Smooth muscle cell (in vitro differentiated cells): ENCODE results near the gene SLC51B. TPM values are rescaled to one million over a fixed set of nuclear protein-coding genes. Genes with fewer than 3 reads are reported as not detected.

Experiments used
- DNase-seq: peaks from one replicate; lab custom pipeline; 2025; ENCODE audit not compliant: unreplicated experiment; lab: John Stamatoyannopoulos, UW
- H2AFZ ChIP-seq: fragments of 200-600 bp; sonication (generic); 2 replicates; pipeline ENCODE4 v1.6.0; 2016; ENCODE audit warnings: antibody characterized with exemption, low read depth, mild to moderate bottlenecking
- H3F3A ChIP-seq: fragments of 200-600 bp; sonication (generic); 2 replicates; pipeline ENCODE4 v1.6.0; 2017; ENCODE audit warnings: antibody characterized with exemption, low read depth
- H3K27ac ChIP-seq: fragments of 200-600 bp; sonication (generic); 2 replicates; pipeline ENCODE4 v1.5.1; 2016; ENCODE audit warnings: low read depth, mild to moderate bottlenecking
- H3K27me3 ChIP-seq: fragments of 200-600 bp; sonication (generic); 2 replicates; pipeline ENCODE4 v1.6.1; 2016; ENCODE audit warnings: low read depth, mild to moderate bottlenecking
- H3K36me3 ChIP-seq: fragments of 200-600 bp; sonication (generic); 2 replicates; pipeline ENCODE4 v1.5.1; 2016; ENCODE audit warnings: low read depth
- H3K4me1 ChIP-seq: fragments of 200-600 bp; sonication (generic); 2 replicates; pipeline ENCODE4 v1.5.1; 2016; ENCODE audit warnings: low read depth
- H3K4me2 ChIP-seq: fragments of 200-600 bp; sonication (generic); 2 replicates; pipeline ENCODE4 v1.6.0; 2016; ENCODE audit warnings: mild to moderate bottlenecking
- H3K4me3 ChIP-seq: fragments of 200-600 bp; sonication (generic); 2 replicates; pipeline ENCODE4 v1.5.1; 2016; ENCODE audit warnings: mild to moderate bottlenecking
- H3K79me2 ChIP-seq: fragments of 200-600 bp; sonication (generic); 2 replicates; pipeline ENCODE4 v1.6.0; 2016; ENCODE audit warnings: low read depth, mild to moderate bottlenecking
- H3K9ac ChIP-seq: fragments of 200-600 bp; sonication (generic); 2 replicates; pipeline ENCODE4 v1.6.0; 2016; ENCODE audit warnings: low read depth
- H3K9me3 ChIP-seq: fragments of 200-600 bp; sonication (generic); replicated peaks from 2 replicates; pipeline ENCODE4 v1.5.1; 2016; ENCODE audit warnings: low read depth
- H4K20me1 ChIP-seq: fragments of 200-600 bp; sonication (generic); 2 replicates; pipeline ENCODE4 v1.6.0; 2016; ENCODE audit warnings: low read depth
- CTCF ChIP-seq: fragments of 200-600 bp; sonication (generic); IDR thresholded peaks from 2 replicates; pipeline ENCODE4 v1.5.1; 2017; ENCODE audit warnings: borderline replicate concordance, mild to moderate bottlenecking, antibody characterized with exemption; ENCODE audit not compliant: insufficient read depth, poor library complexity, severe bottlenecking
- WGBS: methylation state at CpG from one replicate; pipeline ENCODE4 v1.1.7; 2016; ENCODE audit warnings: low lambda C conversion rate; 5-methylcytosine and 5-hydroxymethylcytosine counted together
- polyA plus RNA-seq: library from polyadenylated mRNA; unstranded; fragments of >200 nt; fragmentation: Nextera tagmentation; extraction: Ambion mirVana; gene quantifications from 2 replicates; pipeline ENCODE4 v1.2.1, GENCODE V29; 2016
- total RNA-seq: library from RNA; depleted of rRNA; stranded (reverse); fragments of >200 nt; gene quantifications from 2 replicates; pipeline ENCODE4 v1.2.3, GENCODE V29; 2014

SLC51B gene
- total and polyA plus RNA-seq, 2 experiments from 2014 or later: not detected

DNA sequence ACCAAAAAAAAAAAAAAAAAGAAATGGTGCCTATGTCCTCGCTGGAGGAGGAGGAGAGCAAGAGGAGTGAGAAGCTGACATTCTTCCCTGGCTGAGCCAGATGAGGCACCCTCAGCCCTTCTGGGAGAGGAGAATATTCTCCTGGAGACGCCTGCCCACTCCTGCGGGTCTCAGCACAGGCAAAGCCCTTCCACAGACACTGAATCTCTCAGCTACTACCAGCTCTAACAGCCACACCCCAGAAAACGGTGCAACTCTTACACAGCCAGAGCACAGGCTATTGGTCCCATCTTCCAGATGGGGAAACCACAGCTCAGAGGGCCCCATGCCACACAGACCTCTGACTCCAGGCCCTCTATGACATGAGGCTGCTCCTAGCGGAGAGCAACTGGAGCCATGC is 16.9 kb downstream of the SLC51B start:
- Histone ChIP-seq H3K4me1 (peaks cover 19% of the 10 kb centered on the region), H3K4me2 (no peak overlapping the region), H3K9me3 (no peaks in the 10 kb centered on the region), H3K9ac (no peak overlapping the region), H2AFZ (no peak overlapping the region), H3K79me2 (peaks cover 4% of the 10 kb centered on the region), H3K4me3 (no peak overlapping the region), H3K27ac (no peak overlapping the region), H4K20me1 (peaks cover 8% of the 10 kb centered on the region), H3K36me3 (no peaks in the 10 kb centered on the region), H3K27me3 (no peaks in the 10 kb centered on the region), H3F3A (no peaks in the 10 kb centered on the region)
- no peak for TF ChIP-seq CTCF
- WGBS: 86% methylated on average over 4 of the region's 5 CpGs
- DNase-seq: no peak

GRCh38 chr15:65062726-65063125 is 17.5 kb downstream of the SLC51B start:
- Histone ChIP-seq H3K9ac (no peak overlapping the region), H3K27ac (no peak overlapping the region), H3K4me1 (peaks cover 21% of the 10 kb centered on the region), H3K9me3 (no peaks in the 10 kb centered on the region), H3F3A (no peaks in the 10 kb centered on the region), H3K4me2 (no peak overlapping the region), H3K79me2 (peaks cover 4% of the 10 kb centered on the region), H3K36me3 (no peaks in the 10 kb centered on the region), H3K4me3 (no peak overlapping the region), H2AFZ (no peak overlapping the region), H3K27me3 (no peaks in the 10 kb centered on the region), H4K20me1 (peaks cover 8% of the 10 kb centered on the region)
- no peak for TF ChIP-seq CTCF
- no peak for DNase-seq
- WGBS: 45% methylated on average over 5 of the region's 5 CpGs

DNA sequence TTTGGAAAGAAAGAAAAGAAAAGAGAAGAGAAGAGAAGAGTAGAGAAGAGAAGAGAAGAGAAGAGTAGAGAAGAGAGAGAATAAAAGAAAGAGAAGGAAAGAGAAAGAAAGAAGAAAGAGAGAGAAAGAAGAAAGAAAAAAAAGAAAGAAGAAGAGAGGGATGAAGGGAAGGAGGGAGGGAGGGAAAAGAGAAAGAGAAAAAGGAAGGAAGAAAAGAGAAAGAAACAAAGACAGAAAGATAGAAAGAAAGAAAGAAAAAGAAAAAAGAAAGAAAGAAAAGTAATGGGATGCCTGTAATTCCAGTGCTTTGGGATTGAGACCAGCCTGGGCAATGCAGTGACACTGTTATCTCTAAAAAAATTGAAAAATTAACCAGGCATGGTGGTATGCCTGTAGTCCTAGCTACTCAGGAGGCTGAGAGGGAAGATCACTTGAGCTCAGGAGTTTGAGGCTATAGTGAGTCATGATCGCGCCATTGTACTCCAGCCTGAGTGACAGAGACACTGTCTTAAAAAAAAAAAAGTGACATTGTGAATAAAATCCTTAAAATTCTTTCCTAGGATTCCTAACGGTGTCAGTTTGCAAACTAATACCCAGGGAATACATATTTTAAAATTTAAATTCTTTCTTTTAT is 20.9 kb downstream of the SLC51B start:
- peak overlapping the region; percentile 34 for H3K27ac ChIP-seq
- no peak for DNase-seq
- H3K27me3 ChIP-seq: no peaks in the 10 kb centered on the region
- H3F3A ChIP-seq: peaks cover 9% of the 10 kb centered on the region
- WGBS: 26% methylated on average over 3 of the region's 3 CpGs
- H3K36me3 ChIP-seq: no peaks in the 10 kb centered on the region
- TF ChIP-seq CTCF: no peak
- H4K20me1 ChIP-seq: peaks cover 4% of the 10 kb centered on the region
- H3K4me2 ChIP-seq: peak overlapping the region; percentile 83
- no peak overlapping the region for H3K9ac ChIP-seq
- H3K79me2 ChIP-seq: peaks cover 4% of the 10 kb centered on the region
- H3K9me3 ChIP-seq: no peaks in the 10 kb centered on the region
- peak overlapping the region; percentile 45 for H3K4me3 ChIP-seq
- no peak overlapping the region for H2AFZ ChIP-seq
- H3K4me1 ChIP-seq: peaks cover 27% of the 10 kb centered on the region
